NCI-H2081 treated with DMSO at 0.1 percent for 48 hours (cell line): ENCODE results near the gene BAIAP3.

ENCODE experiments used
- DNase-seq: peaks from one replicate; lab custom pipeline; 2025; lab: John Stamatoyannopoulos, UW

Gene BAIAP3

DNA sequence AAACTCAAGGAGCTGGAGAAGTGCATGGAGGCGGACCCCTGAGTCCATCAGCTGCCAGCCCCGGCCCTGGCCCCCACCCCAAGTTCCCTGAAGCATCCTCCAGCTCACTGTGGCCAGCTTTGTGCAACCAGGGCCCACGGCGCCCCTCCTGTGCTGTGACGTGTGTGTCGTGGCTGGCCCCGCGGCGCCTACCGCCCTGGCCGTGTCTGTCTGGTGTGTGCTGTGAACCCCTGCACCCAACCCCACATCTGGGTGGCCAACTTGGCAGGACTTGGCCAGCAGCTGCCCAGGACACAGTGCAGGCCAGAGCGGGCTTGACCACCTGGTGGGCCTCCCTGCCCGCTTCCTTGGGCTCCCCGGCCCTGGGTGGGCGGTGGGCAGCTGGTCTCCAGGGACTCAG, 15.0 kb downstream of the BAIAP3 start:
- no peak for DNase-seq

DNA sequence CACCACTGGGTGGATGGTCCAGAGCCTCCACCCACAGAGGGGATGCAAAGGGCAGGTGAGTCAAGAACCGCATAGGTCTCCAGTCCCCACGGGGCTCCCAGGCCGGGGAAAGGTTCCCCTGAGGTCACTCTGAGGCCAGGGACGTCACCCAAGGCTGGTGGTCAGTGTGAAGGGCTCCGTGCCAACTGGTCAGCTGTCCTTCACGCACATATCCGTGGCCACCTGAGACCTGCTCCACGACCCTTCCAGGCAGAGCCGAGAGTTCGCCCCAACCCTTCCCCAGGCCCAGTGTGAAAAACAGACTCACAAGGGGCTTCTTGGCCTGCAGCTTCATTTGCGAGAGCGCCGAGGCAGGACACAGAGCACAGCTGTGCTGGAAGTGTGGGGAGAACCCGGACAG, 15.5 kb downstream of the BAIAP3 start:
- DNase-seq, result no peak

DNA sequence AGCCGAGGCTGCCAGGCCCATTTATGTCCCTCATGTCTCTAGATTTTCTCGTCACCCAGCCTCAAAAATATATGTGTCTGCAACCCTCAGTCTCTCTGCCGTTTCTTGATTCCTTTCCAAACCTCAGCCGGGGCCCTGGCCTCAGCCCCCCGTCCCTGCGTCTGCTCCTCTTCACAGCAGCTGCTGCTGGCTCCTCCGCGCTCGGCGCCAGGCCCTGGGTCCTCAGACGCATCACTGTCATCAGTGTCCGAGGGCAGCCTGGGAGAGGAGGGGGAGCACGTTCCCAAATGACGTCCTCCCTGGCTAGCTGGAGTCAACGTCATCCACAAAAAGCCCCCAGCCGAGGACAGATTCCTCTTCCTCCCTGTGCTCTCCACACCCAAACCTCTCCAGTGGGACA, 15.9 kb downstream of the BAIAP3 start:
- DNase-seq, result no peak

DNA sequence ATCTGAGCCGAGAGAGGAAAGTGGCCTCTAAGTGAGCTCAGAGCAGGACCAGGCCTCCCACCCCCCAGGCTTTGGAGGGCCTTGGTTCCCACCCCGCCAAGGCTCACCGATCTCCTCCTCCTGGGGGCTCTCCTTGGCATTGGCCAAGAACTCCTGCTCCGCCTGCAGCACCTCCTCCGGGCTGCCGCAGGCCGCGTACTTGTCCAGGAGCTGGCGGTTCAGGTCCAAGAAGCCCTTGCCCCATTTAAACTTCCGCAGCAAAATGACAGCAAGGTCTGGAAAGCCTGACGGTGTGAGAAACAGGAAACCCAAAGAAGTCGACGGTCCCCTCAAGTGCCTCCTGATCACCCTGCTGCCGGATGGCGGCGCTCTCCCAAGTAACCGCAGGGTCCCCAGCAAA, 16.5 kb downstream of the BAIAP3 start:
- no peak for DNase-seq

DNA sequence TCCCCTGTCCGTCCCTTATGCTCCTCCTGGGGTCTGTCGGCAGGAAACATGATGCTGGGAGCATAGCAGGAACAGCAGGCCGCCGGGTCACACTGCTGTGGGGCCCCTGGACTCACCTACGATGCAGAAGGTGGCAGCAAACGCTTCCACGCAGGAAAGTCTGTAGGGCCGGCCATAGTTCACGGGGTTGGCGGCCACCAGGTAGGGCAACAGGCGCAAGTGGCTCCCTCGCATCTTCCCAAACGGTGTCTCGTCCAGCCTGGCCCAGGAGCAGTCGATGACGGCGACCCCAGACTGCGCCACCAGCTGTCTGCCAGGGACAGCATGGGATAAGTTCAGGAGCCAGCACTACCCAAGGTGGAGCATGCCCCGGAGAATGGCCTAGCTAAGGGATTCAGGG, 17.2 kb downstream of the BAIAP3 start:
- DNase-seq, result no peak

DNA sequence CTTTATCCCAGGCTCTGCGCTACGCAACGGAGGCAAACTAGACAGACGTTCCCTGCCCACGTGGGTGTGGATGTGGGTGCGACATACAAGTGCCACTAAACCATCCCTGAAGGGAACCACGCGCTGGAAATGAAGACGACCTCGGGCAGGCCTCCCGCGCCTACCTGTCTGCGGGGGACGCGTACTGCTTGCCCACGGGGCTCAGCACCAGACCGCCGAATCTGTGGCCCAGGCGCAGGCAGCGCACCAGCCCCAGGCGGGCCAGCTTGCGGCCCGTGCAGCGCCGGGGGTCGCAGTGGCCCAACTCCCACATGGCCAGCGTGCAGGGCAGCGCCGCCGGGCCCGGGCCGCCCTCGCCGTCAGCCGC, 17.8 kb downstream of the BAIAP3 start:
- DNase-seq, result no peak

DNA sequence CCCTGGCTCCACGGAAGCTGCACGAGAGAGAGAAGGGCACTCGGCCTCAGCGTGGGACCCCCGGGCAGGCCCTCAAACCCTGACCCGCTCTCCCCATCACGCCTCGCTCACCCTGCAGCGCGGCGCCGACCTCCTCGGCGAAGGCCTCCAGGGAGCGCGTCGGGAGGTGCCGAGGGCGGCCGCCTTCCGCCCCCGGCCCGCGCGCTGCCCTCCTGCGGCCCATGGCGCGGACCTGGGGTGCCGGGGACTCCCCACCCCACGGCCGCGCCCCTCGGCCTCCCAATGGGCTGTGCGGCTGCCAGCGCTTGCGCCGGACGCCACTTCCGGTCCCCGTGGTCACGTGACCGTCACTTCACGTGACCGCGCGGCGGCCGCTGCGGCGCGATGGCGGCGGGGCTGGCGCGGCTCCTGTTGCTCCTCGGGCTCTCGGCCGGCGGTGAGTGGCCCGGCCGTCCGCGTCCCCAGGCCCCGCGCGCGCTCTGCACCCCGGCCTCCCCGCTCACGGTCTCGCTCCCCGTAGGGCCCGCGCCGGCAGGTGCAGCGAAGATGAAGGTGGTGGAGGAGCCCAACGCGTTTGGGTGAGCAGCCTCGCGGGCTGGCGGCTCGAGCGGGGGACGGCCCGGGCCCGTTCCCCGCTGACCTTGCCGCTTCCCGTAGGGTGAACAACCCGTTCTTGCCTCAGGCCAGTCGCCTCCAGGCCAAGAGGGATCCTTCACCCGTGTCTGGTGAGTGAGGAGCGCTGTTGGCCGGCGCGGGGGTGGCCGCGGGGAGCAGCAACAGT, 18.3 kb downstream of the BAIAP3 start, which contains the start of the genes GNPTG and TSR3:
GNPTG (plus strand) TSS at position 350 of the 781 bp plus-strand sequence; CDS start at position 385, 35 bp downstream.
TSR3 (minus strand) TSS at position 297 of the 781 bp plus-strand sequence; CDS start at position 223, 74 bp downstream.
- DNase-seq, result no peak

DNA sequence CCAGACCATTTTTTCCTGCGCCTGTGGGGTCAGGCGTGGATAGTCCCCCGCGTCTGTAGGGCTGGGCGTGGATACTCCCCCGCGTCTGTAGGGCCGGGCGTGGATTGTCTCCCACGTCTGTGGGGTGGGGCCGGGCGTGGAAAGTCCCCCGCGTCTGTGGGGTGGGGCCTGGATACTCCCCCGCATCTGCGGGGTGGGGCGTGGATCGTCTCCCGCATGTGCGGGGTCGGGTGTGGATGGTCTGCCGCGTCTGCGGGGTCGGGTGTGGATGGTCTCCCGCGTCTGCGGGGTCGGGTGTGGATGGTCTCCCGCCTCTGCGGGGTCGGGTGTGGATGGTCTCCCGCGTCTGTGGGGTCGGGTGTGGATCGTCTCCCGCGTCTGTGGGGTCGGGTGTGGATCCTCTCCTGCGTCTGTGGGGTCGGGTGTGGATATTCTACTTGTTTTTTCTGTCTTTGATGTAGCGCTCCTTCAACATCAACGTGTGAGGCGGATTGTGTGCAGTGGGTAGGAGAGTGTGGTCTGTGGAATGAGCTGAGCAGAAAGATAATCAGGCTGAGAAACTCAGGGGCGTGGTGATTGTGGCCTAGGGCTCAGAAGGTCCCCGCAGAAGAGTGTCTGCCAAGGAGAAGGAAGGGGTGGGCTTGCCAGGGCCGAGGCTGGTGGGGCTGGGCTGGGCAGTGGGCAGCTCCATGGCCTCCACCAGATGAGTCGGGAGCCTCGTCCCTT, 21.5 kb downstream of the BAIAP3 start:
- no peak for DNase-seq

DNA sequence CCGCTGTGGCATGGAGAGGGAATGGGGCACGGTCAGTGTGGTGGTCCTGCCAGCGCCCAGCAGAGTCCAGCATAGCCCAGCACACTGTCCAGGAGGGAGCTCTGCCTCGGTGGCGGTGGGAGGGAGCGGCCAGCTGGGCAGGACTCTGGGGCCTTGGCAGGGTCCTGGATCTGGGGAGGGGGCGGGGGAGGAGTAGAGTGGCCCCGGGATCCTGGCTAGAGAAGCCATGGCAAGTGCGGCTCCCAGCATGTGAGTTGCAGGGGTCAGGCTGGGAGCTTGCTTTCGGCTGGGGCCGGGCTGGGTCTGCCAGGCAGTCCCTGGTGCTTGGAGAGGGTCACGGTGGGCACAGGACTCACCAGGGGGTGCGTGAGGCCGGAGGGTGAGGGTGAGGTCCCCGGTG, 22.1 kb downstream of the BAIAP3 start:
- no peak for DNase-seq

DNA sequence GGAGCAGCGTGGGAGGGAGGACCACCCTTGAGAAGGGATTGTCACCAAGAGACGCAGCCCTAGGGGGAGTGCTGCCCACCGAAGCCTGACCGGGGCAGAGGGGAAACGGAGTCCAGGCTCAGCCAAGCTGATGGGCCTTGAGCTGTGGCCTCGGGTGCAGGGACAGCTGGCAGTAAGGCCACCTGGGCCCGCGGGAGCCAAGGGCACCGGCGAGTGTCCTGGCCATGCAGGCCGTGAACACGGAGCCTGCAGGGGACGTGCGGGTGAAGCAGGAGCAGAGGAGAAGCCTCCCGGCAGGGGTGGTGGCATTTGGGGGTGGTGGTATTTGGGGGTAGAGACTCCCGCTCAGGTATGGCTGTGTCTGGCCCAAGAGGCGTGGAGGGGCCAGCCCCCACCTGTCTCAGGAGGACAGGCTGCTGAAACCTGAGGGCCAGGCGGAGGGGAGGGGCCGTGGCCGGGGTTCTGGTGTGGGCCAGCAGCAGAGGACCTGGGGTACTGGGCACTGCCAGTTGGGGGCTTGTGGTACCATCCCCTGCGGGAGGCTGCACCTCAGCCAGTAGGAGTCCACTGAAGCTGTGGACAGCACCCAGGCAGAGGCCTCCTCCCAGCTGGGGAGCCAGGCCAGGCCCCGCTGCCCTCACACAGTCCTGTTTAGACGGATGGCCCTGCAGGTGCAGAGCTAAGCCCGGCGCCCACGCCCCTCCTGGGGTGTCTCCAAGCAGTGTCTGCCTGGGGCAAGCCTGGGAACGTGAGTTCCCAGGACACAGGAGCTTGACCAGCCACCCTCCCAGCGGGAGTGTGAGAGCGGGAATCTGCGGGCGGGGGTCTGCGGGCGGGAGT, 22.8 kb downstream of the BAIAP3 start:
- no peak for DNase-seq

DNA sequence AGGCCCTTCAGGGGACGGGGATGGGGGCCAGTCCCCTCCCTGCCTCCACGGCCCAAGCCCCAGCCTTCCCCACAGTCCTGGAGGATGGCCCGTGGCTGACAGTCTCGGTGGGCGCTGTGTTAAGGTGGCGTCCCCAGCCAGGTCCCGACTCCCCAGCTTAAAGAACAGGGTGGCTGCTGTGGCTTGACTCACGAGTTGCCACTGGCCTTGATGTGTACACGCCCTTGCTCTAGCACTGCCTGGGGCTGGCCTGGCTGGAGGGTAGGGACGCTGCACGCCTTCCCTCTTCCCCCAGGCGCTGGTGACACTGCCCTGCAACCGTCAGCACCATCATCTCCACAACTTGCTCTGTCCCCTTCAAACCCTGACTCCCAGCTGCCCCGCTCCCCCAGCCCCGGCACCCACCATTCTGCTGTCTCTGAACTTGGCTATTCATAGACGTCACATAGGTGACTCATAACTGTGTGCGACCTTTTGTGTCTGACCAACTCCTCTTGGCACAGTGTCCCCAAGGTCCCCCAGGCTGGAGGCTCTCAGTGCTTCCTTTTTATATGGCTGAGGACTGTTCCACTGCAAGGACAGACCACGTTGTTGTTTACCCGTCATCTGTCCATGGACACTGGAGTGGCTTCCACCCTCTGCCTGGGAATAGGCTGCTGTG, 24.6 kb downstream of the BAIAP3 start:
- DNase-seq, result no peak

DNA sequence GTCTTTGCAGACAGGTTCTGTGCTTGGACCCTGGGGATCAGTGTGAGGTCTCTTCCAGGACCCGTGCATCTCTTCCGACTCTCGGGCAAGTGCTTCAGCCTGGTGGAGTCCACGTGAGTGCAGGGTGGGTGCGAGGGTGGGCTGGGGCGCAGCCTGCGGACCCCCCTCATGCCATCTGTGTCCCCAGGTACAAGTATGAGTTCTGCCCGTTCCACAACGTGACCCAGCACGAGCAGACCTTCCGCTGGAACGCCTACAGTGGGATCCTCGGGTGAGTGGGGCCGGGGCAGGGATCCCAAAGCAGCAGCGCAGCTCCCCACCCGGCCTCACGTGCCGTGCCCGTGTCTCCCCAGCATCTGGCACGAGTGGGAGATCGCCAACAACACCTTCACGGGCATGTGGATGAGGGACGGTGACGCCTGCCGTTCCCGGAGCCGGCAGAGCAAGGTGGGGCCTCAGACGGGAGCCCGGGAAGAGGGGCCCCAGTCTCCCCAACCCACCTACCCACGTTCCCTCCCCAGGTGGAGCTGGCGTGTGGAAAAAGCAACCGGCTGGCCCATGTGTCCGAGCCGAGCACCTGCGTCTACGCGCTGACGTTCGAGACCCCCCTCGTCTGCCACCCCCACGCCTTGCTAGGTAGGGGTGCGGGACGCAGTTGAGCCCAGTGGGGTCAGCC, 28.4 kb downstream of the BAIAP3 start:
- no peak for DNase-seq

DNA sequence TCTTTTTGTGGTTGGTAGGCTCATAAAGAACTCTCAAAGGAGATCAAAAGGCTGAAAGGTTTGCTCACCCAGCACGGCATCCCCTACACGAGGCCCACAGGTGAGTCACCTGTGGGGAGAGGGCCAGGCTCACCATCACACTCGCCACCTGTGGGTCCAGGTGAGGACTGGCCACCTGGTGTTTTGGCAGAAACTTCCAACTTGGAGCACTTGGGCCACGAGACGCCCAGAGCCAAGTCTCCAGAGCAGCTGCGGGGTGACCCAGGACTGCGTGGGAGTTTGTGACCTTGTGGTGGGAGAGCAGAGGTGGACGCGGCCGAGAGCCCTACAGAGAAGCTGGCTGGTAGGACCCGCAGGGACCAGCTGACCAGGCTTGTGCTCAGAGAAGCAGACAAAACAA, 29.4 kb downstream of the BAIAP3 start:
- DNase-seq, result no peak

DNA sequence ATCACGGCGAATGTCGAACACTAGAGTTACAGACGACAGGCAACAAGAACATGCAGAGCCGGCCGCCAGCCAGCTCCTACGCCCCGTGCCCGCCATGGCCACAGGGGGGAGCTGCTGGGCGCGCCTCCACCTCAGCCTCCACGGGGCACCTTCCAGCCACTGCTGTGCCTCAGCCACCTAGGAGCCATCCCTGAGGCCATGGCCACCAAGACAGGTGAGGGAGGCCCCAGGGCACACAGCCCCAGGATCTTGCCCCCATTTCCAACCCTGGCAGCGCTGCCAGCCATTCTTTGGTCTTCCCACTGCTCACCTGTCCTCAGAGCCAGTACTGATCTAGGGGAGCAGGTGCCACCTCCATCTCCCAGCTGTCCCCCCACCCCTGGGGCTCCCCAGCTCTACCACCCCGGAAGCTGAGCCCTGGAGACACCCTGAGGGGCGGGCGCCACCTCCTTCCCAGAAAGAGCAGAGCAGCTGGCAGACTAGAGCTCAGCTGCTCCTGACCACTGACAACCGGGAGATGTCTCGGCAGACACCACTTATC, 30.1 kb downstream of the BAIAP3 start:
- DNase-seq, result no peak

DNA sequence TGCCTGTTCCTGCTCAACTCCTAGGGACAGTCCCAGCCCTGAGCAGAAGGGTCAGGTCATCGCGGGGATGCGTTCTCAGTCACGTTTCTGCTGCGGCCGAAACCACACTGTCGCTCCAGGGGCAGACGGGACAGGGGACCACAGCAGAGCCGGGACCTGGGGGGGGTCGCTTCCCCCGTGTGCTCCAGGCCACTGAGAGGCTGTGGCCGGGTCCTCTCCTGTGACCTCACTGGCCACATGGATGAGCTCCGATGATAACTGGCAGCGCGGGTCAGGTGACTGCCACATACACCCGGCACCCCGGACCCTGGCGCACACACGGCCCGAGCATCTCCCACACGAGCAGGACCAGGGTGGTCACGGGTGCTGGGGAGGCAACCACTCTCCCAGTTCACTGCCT, 31.1 kb downstream of the BAIAP3 start:
- no peak for DNase-seq

DNA sequence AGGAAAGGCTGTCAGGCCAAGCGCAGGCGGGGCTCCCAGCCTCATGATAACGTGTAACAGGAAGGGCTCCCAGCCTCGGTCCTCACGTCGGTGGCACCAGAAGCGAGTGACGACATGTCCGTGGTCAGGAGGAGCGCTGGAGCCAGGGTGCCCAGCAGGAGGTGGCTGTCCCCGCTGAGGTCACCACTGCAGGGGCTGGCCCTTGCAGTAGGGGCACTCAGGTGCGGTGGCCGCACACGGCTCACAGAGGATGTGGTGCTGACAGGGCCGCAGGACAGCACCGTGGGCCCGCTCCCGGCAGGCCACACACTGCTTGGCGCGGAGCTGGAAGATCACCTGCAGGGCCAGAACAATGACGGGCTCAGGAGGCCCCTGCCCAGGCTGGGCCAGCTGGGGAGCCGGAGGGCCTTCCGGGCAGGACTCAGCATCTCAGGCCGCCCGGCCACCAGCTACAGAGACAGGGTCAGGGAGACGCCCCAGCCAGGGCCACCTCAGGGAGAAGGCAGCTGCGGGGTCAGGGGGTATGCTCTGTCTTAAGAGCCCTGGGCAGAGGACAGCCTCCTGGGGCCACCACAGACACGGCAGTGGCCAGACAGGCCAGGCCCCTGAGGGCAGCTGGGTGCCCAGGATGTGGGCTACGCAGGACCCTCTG, 32.7 kb downstream of the BAIAP3 start:
- no peak for DNase-seq

DNA sequence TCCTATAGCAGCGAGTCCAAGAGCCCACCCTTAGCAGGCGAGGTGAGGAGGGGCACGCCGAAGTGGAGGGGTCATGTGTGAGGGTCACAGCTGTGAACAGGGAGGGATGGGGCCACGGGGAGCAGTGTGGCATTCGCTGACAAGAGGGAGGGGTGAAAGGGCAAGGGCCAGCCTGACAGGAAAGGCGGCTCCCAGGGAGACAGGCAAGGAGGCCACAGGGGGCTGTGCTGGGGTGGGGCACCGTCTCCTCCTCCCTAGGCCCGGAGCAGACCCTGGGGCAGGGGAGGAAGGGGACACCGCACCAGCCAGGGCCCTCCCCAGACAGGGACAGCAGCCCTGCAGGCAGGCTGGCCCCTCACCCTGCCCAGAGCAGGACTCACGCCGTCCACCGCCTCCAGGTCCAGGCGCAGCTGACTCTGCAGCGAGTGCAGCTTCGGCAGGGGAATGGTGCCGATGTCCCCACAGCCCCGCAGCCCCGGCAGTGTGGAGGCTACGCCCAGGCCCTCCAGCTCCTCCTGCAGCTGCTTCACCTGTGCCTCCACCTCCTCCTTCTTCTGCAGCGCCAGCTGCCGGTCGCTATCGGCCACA, 33.4 kb downstream of the BAIAP3 start:
- no peak for DNase-seq

DNA sequence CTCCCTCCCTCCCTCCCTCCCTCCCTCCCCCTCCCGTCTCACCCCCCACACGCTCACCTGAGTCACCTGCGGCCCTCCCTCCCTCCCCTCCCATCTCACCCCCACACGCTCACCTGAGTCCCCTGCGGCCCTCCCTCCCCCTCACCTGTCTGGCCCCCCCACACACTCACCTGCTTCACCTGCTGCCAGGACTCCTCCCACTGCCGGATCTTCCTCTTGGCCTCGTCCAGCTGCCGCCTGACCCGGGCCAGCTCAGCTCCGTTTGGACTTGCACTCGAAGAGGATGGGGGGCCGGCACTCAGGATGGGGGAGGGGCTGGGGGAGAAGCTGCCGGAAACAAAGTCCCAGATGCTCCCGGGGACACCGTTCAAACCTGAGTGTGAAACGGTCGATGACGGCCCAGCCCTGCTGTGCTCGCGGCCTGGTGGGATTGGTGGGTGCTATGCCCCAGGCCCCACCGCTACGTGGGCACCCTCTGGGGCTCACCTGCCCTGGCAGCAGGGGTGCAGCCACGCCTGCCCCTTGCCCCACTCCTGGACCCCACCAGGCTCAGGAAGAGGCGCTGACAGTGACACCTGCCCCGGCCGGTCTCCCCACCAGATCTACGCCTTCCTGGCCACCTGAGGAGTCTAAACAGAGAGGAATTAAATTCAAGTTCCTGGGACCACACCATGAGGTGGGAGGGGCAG, 34.2 kb downstream of the BAIAP3 start:
- DNase-seq, result no peak
